GM18868 (cell line): ENCODE results near the gene RASGRP3.
"Not testable (repeated sequence)": the region's sequence is repeated elsewhere in the genome, so short reads cannot be mapped to it uniquely, and the experiment has no call there.

Source experiments
- ATAC-seq: cut with Tn5 transposase; IDR thresholded peaks from one replicate; pipeline ENCODE4 v1.9.1; 2021; ENCODE audit warnings: mild to moderate bottlenecking, moderate library complexity; ENCODE audit not compliant: unreplicated experiment

Gene RASGRP3

DNA sequence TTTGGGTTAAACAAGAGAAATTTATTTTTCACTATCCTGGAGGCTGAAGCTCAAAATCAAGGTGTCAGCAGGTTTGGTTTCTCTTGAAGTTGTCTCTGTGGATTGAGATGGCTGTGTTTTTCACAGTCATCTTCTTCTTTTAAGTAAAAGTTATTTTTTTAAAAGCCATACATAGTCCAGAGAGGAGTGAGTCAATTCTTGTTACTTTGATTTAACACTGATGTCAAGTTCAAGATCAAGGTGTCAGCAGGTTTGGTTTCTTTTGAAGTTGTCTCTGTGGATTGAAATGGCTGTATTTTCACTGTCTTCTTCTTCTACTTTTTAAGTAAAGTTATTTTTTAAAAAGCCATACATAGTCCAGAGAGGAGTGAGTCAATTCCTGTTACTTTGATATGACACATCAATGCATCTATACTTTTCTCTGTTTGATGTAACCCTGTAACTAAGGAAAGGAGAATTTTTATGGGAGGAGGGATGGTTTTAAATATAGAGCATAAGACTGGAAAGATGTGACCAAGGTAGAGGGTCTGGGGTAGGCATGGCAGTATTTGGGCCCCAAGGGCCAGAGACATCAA, 22.5 kb upstream of the RASGRP3 start:
- no peak for ATAC-seq

DNA sequence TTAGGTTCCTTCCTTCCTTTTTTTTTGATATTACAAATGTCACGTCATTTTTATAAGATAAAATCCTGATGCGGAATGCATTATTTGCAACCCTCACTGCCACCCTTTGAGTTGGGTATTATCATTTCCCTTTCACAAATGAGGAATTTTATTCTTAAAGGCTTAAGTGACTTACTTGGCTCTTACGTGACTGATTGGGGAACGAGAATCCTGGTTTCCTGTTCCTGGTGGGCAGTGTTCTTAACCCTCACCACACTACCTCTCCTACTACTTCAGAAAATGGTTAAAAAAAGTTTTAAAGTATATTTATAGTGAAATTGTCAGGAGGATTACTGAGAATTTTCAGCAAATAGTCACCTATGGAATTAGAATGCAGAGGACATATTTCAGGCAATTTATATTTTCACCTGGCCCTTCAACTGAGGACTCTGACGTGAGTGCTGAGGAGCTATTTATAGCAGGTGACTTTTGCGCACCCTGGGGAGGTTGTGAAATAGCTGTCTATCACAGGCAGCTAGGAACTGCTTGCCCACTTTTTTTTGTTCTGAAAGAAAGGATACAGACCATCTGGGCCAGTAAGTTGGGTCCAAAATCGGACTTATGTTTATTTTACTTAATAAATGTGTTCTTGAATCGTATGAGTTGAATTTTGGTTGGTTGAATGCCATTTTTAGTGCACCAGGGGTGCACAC, 18.7 kb upstream of the RASGRP3 start:
- peak; percentile 99 for ATAC-seq

DNA sequence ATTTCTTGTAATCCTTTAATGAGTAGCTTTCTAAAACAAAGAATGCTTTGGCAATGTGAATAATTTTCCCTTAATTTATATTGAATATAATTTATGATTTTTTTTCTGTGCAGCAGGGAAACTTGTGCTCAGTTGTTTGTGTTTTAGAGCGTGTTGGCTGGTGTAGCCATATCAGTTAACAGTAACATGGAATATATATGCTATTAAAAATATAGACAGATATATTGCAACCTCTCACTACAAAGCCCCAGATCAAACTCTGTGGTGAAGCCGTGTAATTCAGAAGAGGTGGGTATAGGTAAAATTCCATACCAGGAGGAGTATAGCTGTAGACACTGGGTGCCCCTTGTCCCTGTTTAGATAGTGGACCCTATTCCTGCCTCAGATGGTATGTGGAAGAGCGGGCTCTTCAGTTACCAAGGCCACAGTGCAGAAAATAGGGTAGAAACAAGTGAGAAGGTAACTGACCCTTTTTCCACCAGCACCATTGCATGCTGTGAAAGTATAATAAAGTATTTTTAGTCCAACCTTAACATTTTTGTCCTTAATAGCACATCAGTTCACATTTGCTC, 18.1 kb upstream of the RASGRP3 start:
- no peak for ATAC-seq

DNA sequence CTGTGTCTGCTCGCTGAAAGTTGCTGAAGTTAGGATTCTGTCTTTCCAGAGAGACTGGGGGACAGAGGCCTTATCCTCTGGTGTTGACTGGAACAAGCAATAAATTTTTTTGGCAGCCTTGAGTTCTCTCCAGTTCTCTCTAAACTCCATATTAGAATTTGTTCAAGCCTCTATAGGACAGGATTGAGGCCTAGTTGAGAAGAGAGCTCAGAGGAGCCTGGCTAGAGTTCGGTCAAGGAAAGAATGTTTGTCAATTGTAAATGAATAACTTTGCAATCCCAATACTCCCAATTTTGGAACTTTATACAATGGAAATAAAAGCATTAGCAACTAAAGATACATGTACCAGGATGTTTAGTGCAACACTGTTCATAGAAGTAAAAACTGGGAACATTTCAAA, 16.7 kb upstream of the RASGRP3 start:
- ATAC-seq: no peak

- not testable (repeated sequence) for ATAC-seq
Observed at GRCh38 chr2:33462512-33462911, 13.9 kb upstream of the RASGRP3 start.

DNA sequence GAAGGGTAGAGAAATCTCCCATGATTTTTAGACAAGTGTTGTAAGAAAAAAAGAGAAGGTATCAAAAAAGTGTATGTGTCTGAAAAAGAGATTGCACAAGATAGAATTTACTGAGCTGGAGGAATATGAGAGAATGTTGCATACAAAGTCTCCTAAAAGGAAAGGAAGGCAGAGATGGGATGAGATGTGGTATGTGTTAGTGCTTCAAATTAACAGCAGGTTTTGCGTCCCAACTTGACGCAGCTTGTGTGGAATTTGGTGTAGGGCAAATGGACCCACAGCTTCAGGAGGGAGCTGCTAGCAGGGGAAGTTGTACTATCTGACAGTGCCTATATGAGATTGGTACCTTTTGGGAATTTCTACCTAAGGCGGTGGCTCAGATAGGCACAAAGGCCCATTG, 9.0 kb upstream of the RASGRP3 start:
- ATAC-seq: no peak

GRCh38 chr2:33469238-33469637, 7.2 kb upstream of the RASGRP3 start:
- no peak for ATAC-seq

DNA sequence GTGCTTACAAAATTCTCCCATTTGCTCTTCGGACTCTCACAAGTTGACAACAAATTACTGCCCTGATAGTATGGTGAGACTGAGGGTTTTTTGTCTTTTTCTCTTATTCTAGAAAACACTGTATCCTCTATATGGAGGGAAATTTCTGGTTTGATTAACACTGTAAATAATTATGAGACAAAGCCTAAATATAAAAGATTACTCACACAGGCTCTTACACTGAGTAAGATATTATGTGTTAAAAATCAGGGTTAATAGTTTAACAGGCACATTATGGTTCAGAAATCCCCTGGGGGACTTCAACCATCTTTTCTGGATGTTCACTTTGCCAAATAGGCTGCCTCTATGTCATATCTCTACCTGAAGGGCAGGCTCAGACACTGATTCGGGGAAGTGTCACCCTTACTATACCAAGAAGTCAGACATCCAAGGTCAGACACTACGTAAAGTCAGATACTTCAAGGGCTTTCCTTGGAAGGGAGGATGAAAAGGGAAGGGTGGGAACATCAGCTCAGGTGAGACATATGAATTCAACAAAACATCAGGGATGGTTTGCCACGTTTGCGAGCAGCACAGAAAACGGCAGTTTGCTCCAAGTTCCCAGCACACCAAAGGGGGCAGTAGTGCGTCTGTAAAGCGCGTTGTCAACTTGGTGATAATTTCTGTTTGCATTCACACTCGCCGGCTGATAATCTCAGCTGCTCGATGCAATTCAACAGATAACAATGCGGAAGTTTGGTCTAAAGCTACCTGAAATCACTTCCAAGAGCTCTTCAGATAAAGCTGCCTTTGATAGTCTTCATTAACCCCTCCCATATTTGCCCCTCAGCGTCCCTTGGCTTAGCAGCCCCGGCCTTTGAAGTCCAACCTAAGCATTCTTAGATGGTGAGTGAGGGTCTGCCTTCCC, 972 bp upstream of the RASGRP3 start:
- peak; percentile 57 for ATAC-seq

GRCh38 chr2:33476793-33477190, 343 bp downstream of the RASGRP3 start:
- ATAC-seq: no peak

DNA sequence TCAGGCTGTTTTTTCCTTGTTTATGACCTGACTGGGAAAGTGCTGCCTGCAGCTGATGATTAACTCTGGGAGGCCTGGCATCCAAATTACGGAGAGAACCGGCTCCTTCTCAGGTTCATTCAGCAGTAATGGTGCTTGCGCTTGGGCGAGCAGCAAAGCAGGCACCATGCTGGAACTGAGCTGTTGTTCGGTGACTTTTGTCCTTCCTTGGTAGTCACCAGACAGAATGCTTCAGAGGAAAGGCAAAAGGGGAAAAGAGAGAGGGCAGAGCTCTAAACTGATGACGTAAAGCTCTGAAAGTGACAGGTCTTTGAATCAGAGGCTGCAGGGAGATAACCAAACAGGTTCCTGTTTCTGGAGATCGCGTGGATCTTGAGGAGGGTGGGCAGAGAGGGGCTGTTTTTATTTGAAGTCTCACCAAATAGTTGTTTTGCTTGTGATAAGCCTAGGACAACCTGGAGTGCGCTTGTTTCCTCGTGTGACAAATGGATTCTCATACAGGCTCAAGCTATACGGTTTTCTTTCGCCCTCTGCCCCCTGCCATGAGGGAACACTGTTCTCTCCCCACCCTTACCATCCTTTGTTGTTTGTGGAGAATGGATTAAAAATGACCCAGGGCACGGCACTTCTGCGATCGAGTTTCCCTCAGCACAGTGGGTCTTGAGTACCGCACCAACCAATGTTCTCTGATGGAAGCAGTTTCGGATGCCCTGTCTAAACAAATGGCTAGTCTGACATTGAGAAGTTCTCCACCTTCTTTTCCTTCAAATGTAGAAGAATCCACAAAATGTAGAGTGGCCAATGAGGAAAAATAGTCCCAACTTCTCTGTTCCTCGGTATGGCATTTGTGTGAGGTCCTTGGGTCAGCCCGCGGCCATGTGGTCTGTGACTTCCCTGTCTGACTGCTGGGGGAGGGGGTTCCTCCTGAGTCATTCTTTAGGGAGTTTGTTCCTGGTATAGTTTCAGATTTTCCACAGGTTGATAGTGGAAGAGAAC, 1.3 kb downstream of the RASGRP3 start:
- ATAC-seq: peak; percentile 36

DNA sequence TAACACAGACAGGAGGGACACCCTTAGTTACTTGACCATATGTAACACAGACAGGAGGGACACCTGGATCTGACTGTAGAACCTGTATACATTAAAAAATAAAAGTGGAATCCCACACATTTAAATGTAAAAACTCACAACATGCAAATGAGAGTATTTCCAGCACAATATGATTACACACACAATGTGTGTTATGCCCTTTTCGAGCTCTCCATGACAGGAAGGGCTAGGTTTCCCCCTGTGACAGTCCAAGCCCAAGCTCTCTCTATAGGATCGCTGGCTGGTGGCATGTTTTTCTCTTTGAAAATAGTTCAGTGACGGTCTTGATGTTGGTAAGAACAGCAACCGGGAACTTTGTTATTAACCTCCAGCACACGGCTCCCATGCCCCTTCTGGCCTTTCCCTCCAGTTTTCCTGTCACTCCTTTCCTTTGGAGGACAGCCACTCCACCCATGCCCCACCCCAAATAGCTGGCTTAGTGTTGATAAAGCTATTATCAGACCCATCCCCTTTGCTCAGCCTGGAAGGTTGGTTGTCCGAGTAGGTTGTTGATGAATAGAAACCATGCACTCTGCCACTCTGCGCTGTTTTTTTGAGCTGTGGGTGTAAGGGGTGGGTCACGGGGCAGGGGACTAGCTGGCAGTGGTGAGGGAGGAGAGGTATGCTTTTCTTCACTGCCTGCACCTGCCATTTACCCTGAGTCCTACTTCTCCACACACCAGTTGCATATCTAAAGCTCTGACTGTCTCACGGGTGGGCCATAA, 2.7 kb downstream of the RASGRP3 start:
- no peak for ATAC-seq

DNA sequence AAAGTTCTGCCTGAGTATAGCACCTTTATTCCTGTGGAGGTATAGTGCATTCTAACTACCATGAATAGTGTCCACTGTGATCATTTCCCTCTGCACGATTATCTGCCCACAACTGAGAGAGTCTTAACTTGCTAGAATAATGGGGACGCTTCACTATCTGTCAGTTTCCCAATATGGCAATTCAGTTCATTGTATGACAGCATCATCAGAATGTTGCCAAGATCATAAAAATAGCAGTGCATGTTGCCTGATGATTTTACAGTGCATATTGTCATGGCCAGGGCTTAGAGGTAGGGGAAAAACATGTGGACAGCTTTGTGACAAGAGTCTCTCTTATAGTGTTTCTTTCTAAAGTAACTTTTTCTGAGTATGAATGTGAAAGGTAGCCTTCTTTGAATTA, 6.1 kb downstream of the RASGRP3 start:
- ATAC-seq: no peak

- peak; percentile 33 for ATAC-seq
Observed at GRCh38 chr2:33484042-33484621, 7.7 kb downstream of the RASGRP3 start.

- ATAC-seq: no peak
Observed at GRCh38 chr2:33485051-33485450, 8.6 kb downstream of the RASGRP3 start.

GRCh38 chr2:33486544-33486943, 10.1 kb downstream of the RASGRP3 start:
- ATAC-seq: no peak

DNA sequence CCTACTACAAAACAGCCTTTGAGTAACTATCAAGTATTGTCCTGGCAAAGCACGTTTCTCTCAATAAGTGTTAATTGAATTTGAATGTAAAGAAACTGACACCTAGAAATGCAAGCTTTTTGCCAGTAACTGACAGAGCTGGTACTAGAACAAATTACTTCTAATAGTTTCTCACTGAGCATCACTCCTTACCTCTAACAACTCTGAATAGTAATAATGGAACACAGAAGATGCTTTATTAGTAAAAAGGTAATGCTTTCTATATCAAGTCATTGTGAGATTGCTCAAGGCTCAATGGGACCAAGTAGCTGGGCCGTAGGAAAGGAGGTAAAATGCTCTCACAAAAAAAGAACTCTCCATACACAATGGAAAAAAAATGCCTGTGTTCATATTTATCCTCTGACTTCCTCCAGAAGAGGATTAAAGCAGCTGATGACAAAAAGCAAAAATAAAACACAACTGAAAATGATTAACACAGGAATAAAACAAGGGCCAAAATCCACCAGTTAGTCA, 11.8 kb downstream of the RASGRP3 start:
- peak; percentile 46 for ATAC-seq

- ATAC-seq: peak; percentile 51
Observed at GRCh38 chr2:33488715-33489540, 12.5 kb downstream of the RASGRP3 start.

DNA sequence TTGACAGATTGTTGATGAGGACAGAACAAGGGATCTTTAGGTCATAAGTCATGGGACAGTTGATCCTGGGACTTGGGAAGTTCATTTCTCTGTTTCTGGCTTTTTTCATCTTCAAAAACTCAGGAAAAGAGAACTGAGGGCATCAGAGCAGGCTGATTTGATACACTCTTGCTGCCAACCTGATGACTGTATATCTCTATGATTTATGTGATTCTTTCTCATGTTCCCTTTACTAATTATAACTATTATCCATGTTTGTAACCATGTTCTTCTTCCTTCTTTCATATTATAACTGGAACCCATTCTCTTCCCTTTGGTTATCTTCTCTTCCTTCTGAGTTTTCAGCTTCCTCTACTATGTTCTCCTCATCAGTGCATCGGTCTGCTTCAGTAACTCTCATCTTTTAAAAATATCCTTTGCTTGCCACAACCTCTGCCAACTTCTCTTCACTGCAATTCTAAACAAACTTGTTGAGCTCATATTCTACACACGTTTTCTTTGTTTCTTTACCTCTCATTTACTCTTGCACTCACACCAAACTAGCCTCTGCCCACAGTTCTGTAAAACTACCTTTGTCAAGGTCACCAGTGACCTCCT, 13.5 kb downstream of the RASGRP3 start:
- ATAC-seq: no peak
